NT2/D1 (cell line): ENCODE data around the gene CTXN1.

Source experiments
- SUZ12 ChIP-seq: IDR thresholded peaks from 2 replicates; pipeline ENCODE4 v1.6.1; 2011; ENCODE audit not compliant: insufficient read length, insufficient read depth; ENCODE audit errors: extremely low read depth
- YY1 ChIP-seq: IDR thresholded peaks from 2 replicates; pipeline ENCODE4 v1.6.1; 2011; ENCODE audit not compliant: insufficient read length, insufficient read depth
- ZNF274 ChIP-seq: IDR thresholded peaks from 2 replicates; pipeline ENCODE4 v1.6.1; 2011; ENCODE audit warnings: mild to moderate bottlenecking, low read depth, low read length

- TF ChIP-seq YY1: no peak
- no peak for TF ChIP-seq SUZ12
- no peak for TF ChIP-seq ZNF274
These were observed 8.1 kb upstream of the CTXN1 start for GRCh38 chr19:7933828-7934725.
